Breast epithelium (tissue), 4 donors: ENCODE measurements around the gene CTNNBIP1. TPM values are rescaled to one million over a fixed set of nuclear protein-coding genes. Genes with fewer than 3 reads are reported as not detected.
"Not testable (repeated sequence)": the region's sequence is repeated elsewhere in the genome, so short reads cannot be mapped to it uniquely, and the experiment has no call there.

Experiments used
- DNase-seq, 2 donors: peaks; one replicate each; pipeline ENCODE4 v3.0.0-alpha.2; 2019; ENCODE audit warnings: low spot score in 2 of 2
- H3K27ac ChIP-seq, 2 donors: fragments of 200-600 bp; sonication (generic) in 1 of 2; one replicate each; pipeline ENCODE4 v1.5.1; 2016 to 2019; ENCODE audit warnings: mild to moderate bottlenecking in 1 of 2
- H3K27me3 ChIP-seq, 2 donors: fragments of 200-600 bp; sonication (generic) in 1 of 2; one replicate each; pipeline versions ENCODE4 v1.5.1 to v1.6.0; 2017 to 2019; ENCODE audit warnings: control low read depth in 1 of 2, mild to moderate bottlenecking in 1 of 2
- H3K36me3 ChIP-seq: fragments of 200-600 bp; one replicate; pipeline ENCODE4 v1.5.1; 2019
- H3K4me1 ChIP-seq, 2 donors: fragments of 200-600 bp; sonication (generic); one replicate each; pipeline ENCODE4 v1.5.1; 2016 to 2019; ENCODE audit warnings: control low read depth in 1 of 2
- H3K4me3 ChIP-seq, 3 donors: fragments of 200-600 bp; sonication (generic); 1 replicate in 2 of 3; 2 replicates in 1 of 3; pipeline ENCODE4 v1.5.1; 2016 to 2019; ENCODE audit warnings: mild to moderate bottlenecking in 3 of 3, moderate library complexity in 2 of 3
- H3K9me3 ChIP-seq, 2 donors: fragments of 200-600 bp; sonication (generic) in 1 of 2; one replicate each; pipeline ENCODE4 v1.5.1; 2016 to 2019; ENCODE audit warnings: control low read depth in 1 of 2
- POLR2A ChIP-seq: fragments of 450-650 bp; IDR thresholded peaks from one replicate; pipeline ENCODE4 v1.6.1; 2016; ENCODE audit warnings: antibody characterized with exemption, mild to moderate bottlenecking, moderate library complexity
- POLR2AphosphoS5 ChIP-seq, 3 donors: sonication (generic); formaldehyde crosslinking; IDR thresholded peaks; one replicate each; pipeline ENCODE4 v1.6.1; 2017; ENCODE audit warnings: antibody characterized with exemption in 3 of 3
- intact Hi-C: fragments of 100-400 bp; cut with DNase I; formaldehyde crosslinking; loops from one replicate; pipeline ENCODE4 v1.15.1; 2023; ENCODE audit warnings: low total_unique reads
- total RNA-seq, 3 donors: library from RNA; depleted of rRNA; stranded (reverse); fragments of >200 nt; gene quantifications; one replicate each; pipeline ENCODE4 v1.1.0, GENCODE V29; 2016
- TF ChIP-seq, protein P1 (sequence below), 3 donors: fragments of 450-650 bp; IDR thresholded peaks; one replicate each; pipeline ENCODE4 v1.5.1; 2016 to 2017; ENCODE audit warnings: antibody characterized with exemption in 3 of 3, mild to moderate bottlenecking in 3 of 3, moderate library complexity in 3 of 3

Gene CTNNBIP1
- total RNA-seq, 3 donors from 2014 or later = 25.9 to 37.9 (median 29.5) TPM

DNA sequence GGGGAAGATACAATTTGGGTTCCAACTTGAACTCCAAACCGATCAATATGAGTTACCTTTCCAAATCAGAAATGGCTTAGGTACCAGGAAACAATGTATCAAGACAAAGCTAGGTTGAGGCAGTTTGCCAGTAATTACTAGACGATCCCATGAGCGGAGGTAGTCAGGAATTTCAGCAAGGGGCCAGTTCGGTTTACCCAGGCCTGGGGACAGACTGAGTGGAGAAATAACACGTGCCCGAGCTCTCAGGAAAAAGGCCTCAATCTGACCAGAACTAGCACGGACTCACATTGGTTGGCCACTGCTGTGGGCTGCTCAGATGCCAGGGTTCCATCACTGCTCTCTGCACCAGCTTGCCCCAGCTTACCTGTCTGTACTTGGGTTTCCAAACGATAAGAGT lies 101.6 kb downstream of the CTNNBIP1 start:
- intact Hi-C loops = no loop called here
- Histone ChIP-seq H3K27me3 (no peaks in the 10 kb centered on the region), H3K4me1 (no peaks in the 10 kb centered on the region), H3K4me3 (no peak overlapping the region), H3K9me3 (no peaks in the 10 kb centered on the region), H3K36me3 (no peaks in the 10 kb centered on the region), H3K27ac (peak overlapping the region in 1 of 2 donors; percentile 25)
- no peak for TF ChIP-seq POLR2AphosphoS5 (IDR thresholded peaks at IDR 0.05)
- TF ChIP-seq, protein P1, sequence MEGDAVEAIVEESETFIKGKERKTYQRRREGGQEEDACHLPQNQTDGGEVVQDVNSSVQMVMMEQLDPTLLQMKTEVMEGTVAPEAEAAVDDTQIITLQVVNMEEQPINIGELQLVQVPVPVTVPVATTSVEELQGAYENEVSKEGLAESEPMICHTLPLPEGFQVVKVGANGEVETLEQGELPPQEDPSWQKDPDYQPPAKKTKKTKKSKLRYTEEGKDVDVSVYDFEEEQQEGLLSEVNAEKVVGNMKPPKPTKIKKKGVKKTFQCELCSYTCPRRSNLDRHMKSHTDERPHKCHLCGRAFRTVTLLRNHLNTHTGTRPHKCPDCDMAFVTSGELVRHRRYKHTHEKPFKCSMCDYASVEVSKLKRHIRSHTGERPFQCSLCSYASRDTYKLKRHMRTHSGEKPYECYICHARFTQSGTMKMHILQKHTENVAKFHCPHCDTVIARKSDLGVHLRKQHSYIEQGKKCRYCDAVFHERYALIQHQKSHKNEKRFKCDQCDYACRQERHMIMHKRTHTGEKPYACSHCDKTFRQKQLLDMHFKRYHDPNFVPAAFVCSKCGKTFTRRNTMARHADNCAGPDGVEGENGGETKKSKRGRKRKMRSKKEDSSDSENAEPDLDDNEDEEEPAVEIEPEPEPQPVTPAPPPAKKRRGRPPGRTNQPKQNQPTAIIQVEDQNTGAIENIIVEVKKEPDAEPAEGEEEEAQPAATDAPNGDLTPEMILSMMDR (IDR thresholded peaks at IDR 0.05) = no peak
- TF ChIP-seq POLR2A = no peak
- no peak for DNase-seq

DNA sequence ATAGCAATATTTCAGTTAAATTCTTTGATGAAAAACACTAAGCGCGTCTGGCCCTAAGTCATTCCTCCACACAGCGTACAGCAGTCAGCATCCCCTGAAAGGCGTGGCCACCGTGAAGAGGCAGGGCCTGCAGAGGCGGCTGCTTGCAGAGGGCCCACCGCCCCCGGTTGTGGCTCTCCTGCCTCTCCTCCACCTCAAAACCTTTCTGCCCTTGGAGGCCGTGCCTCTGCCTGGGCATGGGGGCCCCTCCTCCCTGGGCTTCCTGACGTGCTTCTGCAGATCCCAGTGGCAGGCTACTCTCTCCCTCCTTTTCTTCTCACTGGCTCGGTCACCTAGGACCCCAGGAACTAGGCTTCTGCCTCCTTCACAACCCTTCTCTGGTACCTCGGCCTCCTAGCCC lies 102.5 kb downstream of the CTNNBIP1 start:
- Histone ChIP-seq H3K27me3 (no peaks in the 10 kb centered on the region), H3K27ac (no peak overlapping the region), H3K9me3 (no peaks in the 10 kb centered on the region), H3K4me1 (no peaks in the 10 kb centered on the region), H3K36me3 (no peaks in the 10 kb centered on the region), H3K4me3 (no peak overlapping the region)
- TF ChIP-seq POLR2AphosphoS5 (IDR thresholded peaks at IDR 0.05) (no peak), POLR2A (no peak)
- TF ChIP-seq, protein P1 (IDR thresholded peaks at IDR 0.05) = no peak
- DNase-seq = no peak
- intact Hi-C loops = no loop called here

DNA sequence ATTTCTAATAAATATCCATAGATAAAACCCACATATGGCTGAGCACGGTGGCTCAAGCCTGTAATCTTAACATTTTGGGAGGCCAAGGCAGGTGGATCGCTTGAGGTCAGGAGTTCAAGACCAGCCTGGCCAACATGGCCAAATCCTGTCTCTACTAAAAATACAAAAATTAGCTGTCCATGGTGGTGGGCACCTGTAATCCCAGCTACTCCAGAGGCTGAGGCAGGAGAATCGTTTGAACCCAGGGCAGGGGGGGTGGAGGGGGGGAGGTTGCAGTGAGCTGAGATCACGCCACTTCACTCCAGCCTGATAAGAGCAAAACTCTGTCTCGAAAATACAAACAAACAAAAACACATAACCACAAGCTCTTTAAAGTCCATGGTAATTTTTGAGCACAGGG lies 104.1 kb downstream of the CTNNBIP1 start:
- DNase-seq, H3K36me3 ChIP-seq, H3K4me1 ChIP-seq, H3K9me3 ChIP-seq, H3K27me3 ChIP-seq, intact Hi-C loops, H3K27ac ChIP-seq, H3K4me3 ChIP-seq: not testable (repeated sequence)

DNA sequence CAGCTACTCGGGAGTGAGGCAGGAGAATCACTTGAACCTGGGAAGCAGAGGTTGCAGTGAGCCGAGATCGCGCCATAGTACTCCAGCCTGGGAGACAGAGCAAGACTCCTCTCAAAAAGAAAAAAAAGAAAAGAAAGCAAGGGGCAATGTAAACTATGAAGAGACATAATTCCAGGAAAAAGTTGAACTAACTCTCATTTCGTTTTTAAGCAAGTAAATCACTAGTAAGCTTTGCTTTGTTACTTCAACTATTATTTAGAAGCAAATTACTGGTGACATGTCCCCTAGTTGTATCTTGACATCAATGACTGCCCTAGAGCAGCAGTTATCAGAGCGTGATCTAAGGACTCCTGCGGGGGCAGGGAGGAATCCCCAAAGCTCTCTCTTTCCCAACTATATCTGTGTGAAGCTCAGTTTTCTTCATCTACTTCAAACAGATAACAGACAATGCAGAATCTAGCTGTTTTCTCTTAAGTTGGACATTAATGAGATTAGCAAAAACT lies 105.0 kb downstream of the CTNNBIP1 start:
- intact Hi-C loops = no loop called here
- Histone ChIP-seq H3K27me3 (no peaks in the 10 kb centered on the region), H3K9me3 (no peaks in the 10 kb centered on the region), H3K27ac (peak overlapping the region in 1 of 2 donors; percentile 4), H3K4me1 (no peaks in the 10 kb centered on the region), H3K36me3 (no peaks in the 10 kb centered on the region), H3K4me3 (no peak overlapping the region)
- TF ChIP-seq, protein P1 (IDR thresholded peaks at IDR 0.05) = no peak
- no peak for TF ChIP-seq POLR2AphosphoS5 (IDR thresholded peaks at IDR 0.05)
- TF ChIP-seq POLR2A = no peak
- DNase-seq = no peak

DNA sequence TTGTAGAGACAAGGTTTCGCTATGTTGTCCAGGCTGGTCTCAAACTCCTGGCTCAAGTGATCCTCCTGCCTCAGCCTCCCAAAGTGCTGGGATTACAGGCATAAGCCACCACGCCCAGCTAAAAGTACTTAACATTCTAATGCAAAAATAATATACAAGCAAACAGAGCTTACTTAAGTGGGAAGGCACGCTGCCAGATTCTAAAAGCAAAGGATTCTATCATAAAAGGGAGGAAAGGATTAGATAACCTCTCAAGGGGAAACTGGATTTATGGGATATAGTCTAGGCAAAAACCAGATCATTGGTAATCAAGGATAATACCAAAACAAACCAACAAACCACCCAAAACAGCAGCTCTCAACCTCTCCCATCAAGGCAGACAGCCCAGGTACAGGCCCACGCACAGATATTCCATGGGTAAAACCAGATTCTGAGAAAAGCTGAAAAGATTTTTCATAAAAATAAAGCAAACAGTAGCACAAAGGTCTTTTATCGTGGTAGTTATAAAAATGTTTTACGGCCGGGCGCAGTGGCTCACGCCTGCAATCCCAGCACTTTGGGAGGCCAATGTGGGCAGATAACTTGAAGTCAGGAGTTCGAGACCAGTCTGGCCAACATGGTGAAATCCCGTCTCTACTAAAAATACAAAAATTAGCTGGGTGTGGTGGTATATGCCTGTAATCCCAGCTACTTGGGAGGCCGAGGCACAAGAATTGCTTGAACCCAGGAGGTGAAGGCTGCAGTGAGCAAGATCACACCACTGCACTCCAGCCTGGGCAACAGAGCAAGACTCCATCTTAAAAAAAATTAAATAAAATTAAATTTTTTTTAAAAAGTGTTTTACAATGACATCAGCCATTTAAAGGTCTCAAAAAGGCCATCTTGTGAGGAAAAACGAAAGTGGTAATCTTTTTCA lies 106.8 kb downstream of the CTNNBIP1 start:
- H3K4me3 ChIP-seq, H3K27ac ChIP-seq, intact Hi-C loops, H3K36me3 ChIP-seq, H3K9me3 ChIP-seq, H3K4me1 ChIP-seq, H3K27me3 ChIP-seq, DNase-seq: not testable (repeated sequence)

DNA sequence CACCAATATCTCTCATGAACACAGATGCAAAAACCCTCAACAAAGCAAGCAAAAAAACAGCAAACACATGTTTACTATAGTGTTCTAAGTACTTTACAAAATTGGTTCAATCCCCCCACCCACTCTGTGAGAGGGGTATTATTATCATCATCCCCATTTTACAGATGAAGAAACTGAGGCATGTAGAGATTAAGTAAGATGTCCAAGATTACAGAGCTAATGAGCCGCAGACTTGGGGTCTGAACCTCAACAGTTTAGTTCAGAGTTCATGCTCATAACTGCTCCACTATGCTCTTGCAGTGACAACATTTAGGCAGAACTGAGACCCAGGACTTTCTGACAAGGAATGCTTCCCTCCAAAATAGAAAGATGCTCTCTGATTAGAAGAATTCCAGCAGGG lies 108.2 kb downstream of the CTNNBIP1 start:
- Histone ChIP-seq H3K4me1 (no peaks in the 10 kb centered on the region), H3K36me3 (no peaks in the 10 kb centered on the region), H3K9me3 (no peaks in the 10 kb centered on the region), H3K27ac (no peak overlapping the region), H3K27me3 (no peaks in the 10 kb centered on the region), H3K4me3 (no peak overlapping the region)
- TF ChIP-seq, protein P1 (IDR thresholded peaks at IDR 0.05) = no peak
- TF ChIP-seq POLR2AphosphoS5 (IDR thresholded peaks at IDR 0.05) (no peak), POLR2A (no peak)
- intact Hi-C loops = no loop called here
- DNase-seq = no peak
